HG03064 (cell line): Measurements from ENCODE around the gene COL15A1.

ENCODE experiments used
- ATAC-seq: cut with Tn5 transposase; IDR thresholded peaks from one replicate; pipeline ENCODE4 v1.9.1; 2021; ENCODE audit warnings: low read depth; ENCODE audit not compliant: unreplicated experiment

The COL15A1 gene

DNA sequence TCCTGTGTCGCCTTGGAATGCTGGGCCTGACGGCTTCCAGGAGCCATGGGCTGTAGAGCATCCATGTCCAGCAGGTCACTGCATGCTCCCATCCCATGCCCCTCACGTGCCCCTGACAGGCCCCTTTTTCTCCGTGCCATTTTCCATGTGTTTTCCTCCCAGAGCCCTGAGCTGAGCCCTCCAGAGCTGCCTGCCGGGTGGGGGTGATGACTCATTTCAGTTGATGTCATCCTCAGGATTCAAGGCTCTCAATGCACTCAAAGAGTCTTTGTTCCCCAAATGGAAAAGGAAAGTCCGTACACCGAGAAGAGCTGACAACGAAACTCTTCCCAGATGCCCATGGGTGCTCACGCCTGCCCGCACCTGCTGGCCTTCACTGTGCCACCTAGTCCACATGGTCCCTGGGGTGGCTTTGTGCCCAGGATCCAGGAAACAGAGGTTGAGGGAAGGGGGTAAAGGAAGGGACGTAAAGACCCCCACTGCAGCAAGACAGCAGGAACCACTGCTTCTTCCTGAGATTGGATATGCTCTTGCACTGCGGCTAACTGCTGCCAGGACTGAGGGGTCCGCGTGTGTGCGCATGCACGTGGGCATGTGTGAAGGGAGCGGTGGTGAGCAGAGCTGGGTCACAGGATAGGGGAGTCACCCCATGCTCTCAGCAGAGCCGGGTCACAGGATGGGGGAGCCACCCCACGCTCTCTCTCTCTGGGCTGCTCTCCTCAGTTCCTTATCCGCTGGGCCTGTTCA, 27.6 kb downstream of the COL15A1 start:
- ATAC-seq: no peak

DNA sequence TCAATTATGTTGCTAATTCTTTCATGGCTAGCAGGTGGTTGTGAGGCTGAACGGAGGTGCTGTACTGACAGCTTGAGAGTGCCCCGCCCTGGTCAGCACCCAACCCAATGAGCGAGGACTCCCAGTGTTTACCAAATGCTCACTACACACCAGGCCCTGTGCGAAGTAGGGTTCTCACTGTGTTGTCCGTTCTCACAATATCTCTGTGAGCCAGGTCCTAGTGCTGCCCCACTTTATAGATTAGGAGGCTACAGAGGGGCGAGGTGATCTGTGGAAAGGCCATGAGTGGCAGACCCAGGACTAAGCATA, 28.2 kb downstream of the COL15A1 start:
- no peak for ATAC-seq

DNA sequence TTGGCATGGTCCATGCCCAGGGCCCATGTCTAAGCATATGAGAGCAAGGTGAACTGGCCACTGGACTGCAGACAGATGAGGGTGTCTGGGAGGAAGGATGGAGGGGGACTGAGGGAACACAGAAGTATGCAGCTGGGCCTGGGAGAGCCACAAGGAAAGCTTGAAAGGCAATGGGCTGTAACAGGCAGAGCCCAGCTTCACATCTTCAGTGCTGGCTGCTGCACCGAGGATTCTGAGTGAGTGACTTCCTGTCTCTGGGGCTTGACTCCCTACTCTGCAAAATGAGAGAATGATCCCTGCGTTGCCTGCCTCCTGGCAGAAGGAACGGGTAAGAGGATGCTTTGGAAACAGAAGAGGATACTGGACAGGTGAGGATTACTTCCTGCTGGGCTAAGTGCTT, 29.0 kb downstream of the COL15A1 start:
- no peak for ATAC-seq

DNA sequence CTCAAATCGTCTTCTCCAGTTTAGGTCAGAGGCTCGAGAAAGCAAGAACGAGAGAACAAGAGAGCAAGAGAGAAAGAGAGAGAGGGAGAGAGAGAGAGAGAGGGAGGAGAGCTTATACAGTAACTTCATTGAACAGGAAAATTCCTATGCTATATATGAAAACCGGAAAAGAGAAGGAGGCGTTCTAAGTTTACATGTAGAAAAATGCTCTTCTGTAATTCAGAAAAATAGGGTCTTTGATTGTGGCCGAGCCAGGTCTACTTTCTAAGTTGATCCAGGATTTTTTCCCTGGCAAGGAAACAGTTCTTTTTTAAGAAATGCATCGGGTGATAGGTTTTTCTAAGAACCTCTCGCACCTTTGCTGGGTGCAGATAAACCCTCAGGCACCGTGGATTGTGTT, 29.5 kb downstream of the COL15A1 start:
- ATAC-seq: no peak

DNA sequence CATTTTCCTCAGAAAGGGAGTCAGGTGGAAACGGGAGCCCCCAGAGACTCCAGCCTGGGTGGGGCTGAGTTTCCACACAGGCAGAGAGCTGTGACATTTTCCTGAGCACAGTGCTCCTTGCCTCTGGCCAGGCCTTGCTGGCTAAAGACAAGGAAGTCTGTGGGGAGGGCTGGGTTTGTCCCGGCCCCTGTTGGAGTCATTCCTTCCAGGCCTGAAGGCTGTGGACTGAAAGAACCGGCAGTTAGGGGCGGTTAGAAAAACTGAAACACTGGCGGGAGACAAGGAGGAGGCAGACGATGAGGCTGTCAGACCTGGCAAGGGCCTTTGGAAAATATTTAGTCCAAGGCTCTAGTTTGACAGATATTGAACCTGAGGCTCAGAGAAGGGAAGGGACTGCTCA, 29.9 kb downstream of the COL15A1 start:
- no peak for ATAC-seq

DNA sequence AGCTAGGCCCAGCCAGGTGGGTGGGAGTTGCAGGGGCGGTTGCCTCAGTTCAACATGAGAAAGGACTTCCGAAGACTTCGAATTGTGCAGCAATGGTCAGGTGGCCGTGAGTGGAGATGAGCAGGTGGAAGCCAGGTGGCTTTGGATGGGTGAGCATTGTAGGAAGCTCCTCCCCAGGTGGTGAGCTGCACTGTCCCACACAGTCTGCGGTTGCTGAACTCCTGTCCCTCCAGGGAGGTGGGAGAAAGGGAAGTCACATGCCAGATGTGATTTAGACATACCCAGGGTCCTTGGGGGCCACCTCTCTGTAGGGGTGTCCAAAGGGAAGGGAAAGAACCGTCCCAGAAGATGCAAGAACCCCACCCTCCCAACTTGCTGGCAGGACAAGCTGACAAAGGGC, 30.4 kb downstream of the COL15A1 start:
- no peak for ATAC-seq

DNA sequence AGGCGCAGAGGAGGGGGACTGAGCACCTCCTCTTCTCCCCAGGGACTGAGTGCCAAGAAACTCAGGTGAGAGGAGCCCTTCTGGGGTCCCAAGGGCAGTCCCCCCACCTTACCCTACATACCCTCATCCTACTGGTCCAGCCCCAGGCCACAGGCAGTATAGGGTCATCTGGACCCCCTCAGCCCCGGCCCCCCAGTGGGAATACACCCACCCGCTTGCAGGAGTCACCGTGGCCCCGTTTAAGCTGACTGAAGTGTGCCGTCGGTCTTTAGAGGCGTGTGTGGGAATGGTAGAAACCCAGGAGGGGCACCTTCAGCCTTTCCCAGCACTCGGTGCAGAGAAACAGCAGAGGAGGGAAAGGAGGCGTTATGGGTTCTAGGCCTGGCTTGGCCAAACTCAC, 30.8 kb downstream of the COL15A1 start:
- ATAC-seq: no peak

DNA sequence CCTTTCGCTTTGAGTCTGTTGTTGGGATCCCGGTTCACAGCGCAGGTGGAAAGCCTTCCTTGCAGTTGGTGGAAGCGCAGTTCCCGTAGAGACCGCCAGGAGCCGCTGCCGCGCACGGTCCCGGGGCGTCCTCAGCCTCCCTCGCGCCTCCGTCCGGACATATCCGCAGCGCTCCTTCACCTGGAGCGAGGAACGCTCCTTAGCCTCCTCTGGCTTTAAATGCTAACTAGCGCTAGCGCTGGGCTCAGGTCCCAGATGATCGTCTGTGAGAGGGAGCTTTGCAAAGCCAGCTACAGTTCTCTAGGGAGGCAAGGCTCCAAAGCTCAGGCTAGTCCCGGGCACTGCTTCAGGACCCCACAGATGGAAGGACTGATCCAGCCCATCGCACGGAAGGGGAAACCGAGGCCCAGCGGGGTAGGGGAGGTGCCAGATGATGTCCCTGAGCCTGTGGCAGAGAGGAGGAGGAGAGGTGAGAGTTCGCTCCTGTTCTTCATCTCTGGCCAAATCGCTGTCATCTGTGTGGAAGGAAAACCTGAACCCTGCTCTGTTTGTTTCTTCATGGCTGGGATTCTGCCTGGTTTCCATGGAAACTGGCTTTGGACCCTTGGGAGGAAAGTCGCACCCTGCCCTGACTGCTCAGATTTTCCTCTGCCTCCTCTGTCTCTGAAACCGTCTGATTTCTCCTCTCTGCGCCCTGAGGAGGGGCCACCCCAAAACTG, 31.4 kb downstream of the COL15A1 start:
- no peak for ATAC-seq

DNA sequence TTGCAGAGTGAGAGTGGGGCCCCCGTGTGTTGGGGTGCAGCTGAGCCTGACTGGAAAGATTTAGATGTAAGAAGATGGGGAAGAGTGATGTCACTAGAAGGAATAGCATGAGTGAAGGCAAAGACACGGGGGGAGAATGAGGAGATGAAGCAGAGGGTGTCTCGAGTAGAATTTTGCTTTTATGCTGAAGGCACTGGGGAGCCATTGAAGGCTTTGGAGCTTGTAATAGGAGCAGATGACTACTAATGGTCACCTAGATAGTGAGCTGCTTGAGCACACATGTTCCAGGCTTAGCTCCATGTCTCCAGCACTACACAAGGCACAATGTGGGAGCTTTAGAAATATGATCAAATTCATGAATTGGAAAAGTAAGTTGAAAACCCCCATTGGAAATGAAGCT, 32.1 kb downstream of the COL15A1 start:
- no peak for ATAC-seq

DNA sequence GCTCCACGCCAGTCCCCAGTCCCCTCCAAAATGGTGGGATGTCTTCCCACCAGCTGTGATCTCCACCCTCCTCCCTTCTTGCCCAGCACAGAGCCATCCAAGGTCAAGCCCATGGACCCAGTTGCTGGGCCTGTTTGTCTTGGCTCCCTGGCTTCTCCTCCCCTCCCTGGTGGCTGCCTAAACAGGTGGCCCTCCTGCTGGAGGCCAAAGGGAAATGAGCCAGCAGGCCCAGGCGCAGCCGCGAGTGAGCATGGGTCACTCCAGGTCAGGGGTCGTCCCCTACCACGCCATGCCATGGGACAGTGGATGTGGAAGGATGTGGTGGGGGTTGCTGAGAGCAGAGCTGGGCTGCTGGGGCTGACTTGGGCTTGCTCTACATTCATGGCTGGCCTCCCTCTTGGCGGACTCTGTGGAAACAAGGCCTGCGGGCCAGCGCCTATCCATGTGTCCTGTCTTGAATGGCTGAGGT, 33.6 kb downstream of the COL15A1 start:
- no peak for ATAC-seq

DNA sequence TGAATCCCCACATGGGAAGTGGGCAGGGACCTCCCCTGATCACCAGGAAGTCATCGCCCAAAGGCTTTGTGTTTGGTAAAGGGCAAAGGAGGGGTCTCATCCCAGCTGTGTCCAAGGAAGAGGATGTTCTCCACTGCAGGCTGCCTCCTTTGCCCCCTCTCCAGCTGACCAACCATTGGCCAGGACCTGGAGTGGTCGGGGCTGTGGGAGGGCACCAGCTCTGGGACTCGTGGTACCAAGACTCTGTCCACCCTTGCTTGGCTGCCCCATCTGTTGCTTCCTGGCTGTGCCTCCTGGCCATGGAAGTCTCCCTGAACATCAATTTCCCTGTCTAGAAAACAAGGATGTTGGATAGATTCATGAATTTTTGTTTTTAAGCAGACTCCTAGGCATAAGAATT, 34.1 kb downstream of the COL15A1 start:
- no peak for ATAC-seq

DNA sequence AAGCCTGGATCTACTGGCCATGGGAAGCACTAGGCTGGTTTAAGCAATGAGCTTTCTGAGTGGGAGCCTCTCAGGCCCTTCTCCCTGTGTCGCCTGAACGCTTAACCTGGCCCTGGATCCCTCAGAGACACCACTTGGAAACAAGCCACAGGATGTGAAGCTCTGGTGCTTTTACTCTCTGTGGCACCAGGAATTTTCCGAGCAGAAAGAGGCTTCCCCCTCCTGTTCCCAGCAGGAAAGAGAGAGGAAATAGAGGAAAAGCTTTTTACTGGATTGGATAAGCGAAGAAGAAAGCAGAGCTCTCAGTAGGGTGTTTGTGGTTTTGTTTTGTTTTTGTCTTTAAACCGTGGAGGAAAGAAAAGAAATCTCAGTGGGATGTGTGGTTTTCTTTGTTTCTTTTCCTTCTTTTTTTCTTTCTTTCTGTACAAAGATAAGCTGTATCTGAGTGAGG, 34.5 kb downstream of the COL15A1 start:
- no peak for ATAC-seq

DNA sequence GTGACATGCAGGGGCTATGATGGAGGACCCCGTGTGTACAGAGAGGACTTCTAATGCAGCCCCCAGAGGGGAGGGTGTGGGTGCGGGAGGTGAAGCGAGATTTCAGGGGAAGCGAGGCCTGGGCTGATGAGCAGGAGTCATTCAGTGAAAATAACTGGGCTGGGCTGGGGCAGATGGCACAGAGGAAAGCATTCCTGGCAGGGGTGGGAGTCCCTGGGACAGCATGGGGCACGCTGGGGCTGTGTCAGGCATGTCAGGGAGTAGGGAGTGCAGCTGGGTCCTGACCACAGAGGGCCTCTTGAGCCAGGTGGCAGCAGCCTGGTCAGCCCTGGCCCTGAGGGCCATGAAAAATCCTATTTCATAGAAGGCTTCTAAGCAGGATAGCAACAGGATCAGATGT, 36.6 kb downstream of the COL15A1 start:
- no peak for ATAC-seq

DNA sequence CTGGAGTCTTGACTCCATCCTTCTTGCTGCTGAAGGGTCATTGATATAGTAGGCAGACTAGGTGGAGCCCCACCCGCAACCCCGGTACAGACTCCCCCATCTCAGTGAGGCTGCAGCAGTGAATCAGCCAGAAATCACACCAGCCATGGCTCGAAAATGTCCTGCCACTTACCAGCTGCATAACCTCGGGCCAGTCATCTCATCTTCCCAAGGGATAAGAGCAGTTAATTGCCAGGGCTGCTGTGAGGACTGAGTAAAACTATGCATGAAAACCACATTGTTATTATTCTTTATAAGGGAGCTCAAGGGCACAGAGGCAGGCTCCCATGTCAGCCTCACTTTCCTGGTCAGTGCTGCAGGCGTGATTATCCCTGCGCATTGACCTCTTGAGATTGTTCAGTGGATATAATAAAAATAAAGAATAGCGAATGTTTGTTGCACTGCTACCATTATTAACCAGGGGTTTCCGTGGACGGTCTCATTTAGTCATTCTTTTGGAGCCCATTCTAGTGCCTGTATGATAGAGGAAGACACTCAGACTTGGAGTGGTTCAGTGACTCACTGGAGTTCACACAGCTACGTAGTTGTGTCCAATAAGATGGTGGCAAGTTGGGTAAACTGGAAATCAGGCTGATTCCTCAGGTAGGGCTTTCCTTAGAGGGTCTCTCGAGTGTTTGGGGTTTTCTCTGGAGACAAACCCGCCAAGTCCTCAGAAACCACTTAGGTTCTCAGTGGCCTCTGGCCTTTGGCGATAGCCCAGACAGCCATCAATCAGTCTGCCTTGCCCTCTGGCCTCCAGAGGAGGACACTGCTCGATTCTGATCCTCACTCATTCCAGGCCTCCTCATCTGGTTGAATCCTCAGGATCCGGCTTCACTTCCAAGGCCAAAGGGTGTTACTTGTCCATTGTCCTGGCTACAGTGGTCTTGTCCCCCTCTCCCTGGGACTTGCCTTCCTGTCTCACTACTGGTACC, 39.9 kb downstream of the COL15A1 start:
- no peak for ATAC-seq

DNA sequence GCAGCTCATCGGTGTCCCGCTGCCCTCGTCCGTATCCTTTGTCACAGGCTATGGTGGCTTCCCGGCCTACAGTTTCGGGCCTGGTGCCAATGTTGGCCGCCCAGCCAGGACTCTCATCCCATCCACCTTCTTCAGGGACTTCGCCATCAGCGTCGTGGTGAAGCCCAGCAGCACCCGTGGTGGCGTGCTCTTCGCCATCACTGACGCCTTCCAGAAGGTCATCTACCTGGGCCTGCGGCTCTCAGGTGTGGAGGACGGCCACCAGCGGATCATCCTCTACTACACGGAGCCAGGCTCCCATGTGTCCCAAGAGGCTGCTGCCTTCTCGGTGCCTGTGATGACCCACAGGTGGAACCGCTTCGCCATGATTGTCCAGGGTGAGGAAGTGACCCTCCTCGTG, 41.9 kb downstream of the COL15A1 start:
- ATAC-seq: no peak

DNA sequence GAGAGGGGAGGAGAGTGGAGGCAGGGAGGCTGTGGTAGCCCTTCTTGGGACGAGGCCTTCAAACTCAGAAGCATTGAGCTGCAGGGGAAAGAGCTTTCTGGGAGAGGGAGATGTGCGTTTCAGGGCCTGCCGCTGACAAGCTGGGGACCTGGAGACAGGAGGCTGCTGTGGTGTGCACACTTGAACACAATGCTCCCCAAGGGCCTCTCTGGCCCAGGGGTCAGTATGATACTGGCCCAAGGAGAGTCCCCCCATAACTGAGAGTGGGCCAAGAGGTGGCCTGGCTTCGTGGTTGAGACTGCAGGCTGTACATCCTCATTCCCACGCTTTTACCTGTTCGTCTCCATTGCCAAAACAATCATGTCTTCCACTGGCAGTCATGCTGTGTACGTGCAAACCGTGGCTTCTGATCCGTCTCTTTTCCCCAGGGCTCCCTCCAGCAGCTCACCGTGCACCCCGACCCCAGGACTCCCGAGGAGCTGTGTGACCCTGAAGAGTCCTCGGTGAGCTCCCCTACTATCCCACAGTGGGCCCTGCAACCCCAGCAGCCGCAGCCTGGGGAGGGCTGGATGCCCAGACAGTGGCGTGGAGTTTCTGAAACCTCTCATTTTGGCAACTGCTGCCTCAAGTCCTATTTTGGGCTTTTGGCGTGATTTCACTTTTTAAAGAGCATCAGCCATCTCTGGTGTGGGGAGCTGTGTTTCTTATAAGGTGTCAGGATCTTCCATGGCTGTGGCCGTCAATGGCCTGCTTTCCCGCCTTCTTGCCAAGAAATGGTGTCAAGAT, 43.4 kb downstream of the COL15A1 start:
- ATAC-seq: no peak

DNA sequence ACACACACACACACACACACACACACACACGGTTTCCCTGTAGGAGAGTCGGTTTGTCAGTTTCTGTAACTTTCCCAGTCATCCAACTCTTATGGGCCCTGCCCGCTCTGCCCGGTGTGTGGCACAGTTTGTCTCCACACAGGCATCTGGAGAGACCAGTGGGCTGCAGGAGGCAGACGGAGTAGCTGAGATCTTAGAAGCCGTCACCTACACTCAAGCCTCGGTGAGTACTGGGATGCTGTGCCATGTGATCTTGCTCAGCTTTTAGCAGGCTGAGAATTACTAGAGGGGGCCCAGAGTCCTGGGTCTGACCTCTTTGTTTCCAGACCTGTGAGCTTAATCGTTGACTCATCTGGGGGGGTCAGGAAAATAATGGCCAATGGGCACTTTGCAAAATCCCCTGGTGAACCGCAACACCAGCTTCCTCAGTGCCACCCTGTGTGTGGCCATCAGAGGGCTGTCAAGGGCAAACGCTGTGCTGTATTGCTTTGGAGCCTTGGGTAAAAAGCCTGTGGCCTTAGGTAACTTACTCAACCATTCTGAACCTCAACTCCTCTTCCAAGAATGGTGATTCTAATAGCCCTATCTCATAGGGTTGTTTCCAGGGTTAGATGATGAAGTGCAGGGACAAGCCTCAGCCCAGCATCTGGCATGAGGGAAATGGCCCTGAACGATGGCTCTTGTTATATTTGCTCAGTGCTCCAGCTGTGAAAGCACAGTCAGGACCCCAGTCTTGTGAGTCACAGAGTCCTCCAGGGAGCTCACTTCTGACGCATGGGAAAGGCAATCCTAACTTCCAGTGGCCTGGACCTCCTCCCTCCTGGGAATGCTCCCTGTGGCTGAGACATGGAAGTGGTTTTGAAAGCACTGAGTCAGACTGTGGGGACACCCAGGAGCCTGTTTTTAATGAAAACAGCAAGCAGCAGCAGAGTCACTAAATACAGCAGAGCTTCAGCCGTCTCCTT, 45.6 kb downstream of the COL15A1 start:
- no peak for ATAC-seq

DNA sequence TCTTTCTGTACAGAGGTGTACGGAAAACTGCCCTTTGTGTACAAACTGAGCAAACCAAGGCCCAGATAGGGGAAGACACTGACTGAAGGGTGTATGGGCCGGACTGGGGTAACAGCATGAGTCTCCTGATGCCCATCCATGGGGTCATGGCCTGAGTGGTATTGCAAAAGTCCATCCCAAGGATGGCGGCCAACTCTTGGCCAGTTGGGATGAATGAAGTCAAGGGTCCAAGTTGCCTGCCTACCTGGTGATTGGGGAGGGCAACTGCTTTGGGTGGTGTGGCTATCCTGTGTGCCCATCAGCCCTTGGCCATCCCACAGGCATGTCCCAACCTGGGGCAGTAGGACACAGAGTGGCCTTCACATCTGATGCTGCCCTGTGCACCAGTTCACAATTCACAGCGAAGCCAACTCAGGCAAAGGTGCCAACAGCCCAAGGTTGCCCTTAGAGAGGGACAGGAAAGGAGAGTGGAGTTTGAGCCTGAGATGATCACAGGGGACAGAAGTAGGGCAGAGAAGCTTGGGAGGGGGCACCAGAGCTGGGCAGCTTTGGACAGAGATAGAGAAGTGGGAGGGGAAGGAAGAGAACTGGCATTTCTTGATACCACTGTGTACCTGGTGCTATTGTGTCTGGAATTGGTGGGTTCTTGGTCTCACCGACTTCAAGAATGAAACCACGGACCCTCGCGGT, 46.6 kb downstream of the COL15A1 start:
- ATAC-seq: no peak
